OCI-LY7 (cell line): ENCODE measurements around the gene TBP. TPM values are rescaled to one million over a fixed set of nuclear protein-coding genes. Genes with fewer than 3 reads are reported as not detected.

Experiments used
- BruUV-seq: library from RNA; stranded (reverse); fragments of 400-500 nt; replicated peaks from 2 replicates; lab custom pipeline; 2021; lab: Mats Ljungman, UMichigan
- CTCF ChIA-PET: fragments of 300-600 bp; sonication (Branson Sonifier 250); formaldehyde crosslinking; loops from one replicate; lab custom pipeline; 2022; ENCODE audit warnings: antibody characterized with exemption; ENCODE audit not compliant: unreplicated experiment; lab: Charles Lee
- POLR2A ChIA-PET: fragments of 300-600 bp; sonication (Branson Sonifier 250); formaldehyde crosslinking; loops from one replicate; lab custom pipeline; 2022; ENCODE audit warnings: antibody characterized with exemption; lab: Charles Lee
- DNase-seq: peaks from one replicate; pipeline ENCODE4 v3.0.0-alpha.2; 2015; ENCODE audit warnings: low spot score
- H2AFZ ChIP-seq: fragments of 200-600 bp; sonication (generic), shearing (Covaris generic); 2 replicates; pipeline ENCODE4 v1.6.1; 2014; ENCODE audit warnings: mild to moderate bottlenecking, antibody characterized with exemption, low read length, moderate library complexity
- H3K27ac ChIP-seq: fragments of 200-600 bp; sonication (generic); 2 replicates; pipeline ENCODE4 v1.5.1; 2014; ENCODE audit warnings: mixed run types, low read depth, mild to moderate bottlenecking, moderate library complexity, low read length, inconsistent platforms; ENCODE audit not compliant: poor library complexity, severe bottlenecking
- H3K36me3 ChIP-seq: fragments of 200-600 bp; sonication (generic); 2 replicates; pipeline ENCODE4 v1.6.1; 2014; ENCODE audit warnings: mild to moderate bottlenecking, antibody characterized with exemption, low read length, moderate library complexity, mixed read lengths; ENCODE audit not compliant: insufficient read depth
- H3K4me1 ChIP-seq: fragments of 200-600 bp; sonication (generic); 2 replicates; pipeline ENCODE4 v1.5.1; 2014; ENCODE audit warnings: mild to moderate bottlenecking, low read length; ENCODE audit not compliant: insufficient read depth, poor library complexity, severe bottlenecking
- H3K4me2 ChIP-seq: fragments of 200-600 bp; sonication (generic); 2 replicates; pipeline ENCODE4 v1.6.1; 2014; ENCODE audit warnings: mild to moderate bottlenecking, low read length
- H3K4me3 ChIP-seq: fragments of 200-600 bp; sonication (generic); 2 replicates; pipeline ENCODE4 v1.5.1; 2014; ENCODE audit warnings: mild to moderate bottlenecking, low read depth, low read length; ENCODE audit not compliant: poor library complexity, severe bottlenecking
- H3K79me2 ChIP-seq: fragments of 200-600 bp; sonication (generic); 2 replicates; pipeline ENCODE4 v1.6.1; 2016; ENCODE audit warnings: low read depth, mild to moderate bottlenecking, low read length, moderate library complexity, mixed read lengths; ENCODE audit not compliant: insufficient read depth
- H3K9me2 ChIP-seq: fragments of 200-600 bp; sonication (generic); 2 replicates; pipeline ENCODE4 v1.6.1; 2016; ENCODE audit warnings: mild to moderate bottlenecking, low read length, mixed read lengths; ENCODE audit not compliant: insufficient read depth
- H3K9me3 ChIP-seq: fragments of 200-600 bp; sonication (generic); 2 replicates; pipeline ENCODE4 v1.6.1; 2014; ENCODE audit warnings: mild to moderate bottlenecking, mixed run types, low read length, mixed read lengths
- H4K20me1 ChIP-seq: fragments of 200-600 bp; sonication (generic); 2 replicates; pipeline ENCODE4 v1.6.1; 2014; ENCODE audit warnings: mild to moderate bottlenecking, antibody characterized with exemption, low read length, moderate library complexity, mixed read lengths; ENCODE audit not compliant: insufficient read depth
- CTCF ChIP-seq: fragments of 200-600 bp; sonication (generic); conservative IDR thresholded peaks from 2 replicates; pipeline ENCODE4 v1.5.1; 2014; ENCODE audit warnings: mild to moderate bottlenecking, antibody characterized with exemption, low read length, moderate library complexity, mixed read lengths
- EZH2phosphoT487 ChIP-seq: fragments of 200-600 bp; sonication (generic); IDR thresholded peaks from 2 replicates; pipeline ENCODE4 v1.6.1; 2018; ENCODE audit warnings: low read depth, borderline replicate concordance, mild to moderate bottlenecking, mixed run types, antibody characterized with exemption, low read length, moderate library complexity, mixed read lengths
- intact Hi-C: fragments of 100-400 bp; cut with micrococcal nuclease; formaldehyde crosslinking; loops from one replicate; pipeline ENCODE4 v1.10.0; 2022; ENCODE audit not compliant: unreplicated experiment
- total RNA-seq, 2 experiments: library from RNA; depleted of rRNA in 1 of 2; stranded (reverse); fragments of >200 nt in 1 of 2; shearing (Covaris generic) in 1 of 2; gene quantifications; 2 replicates each; pipeline ENCODE4 v1.2.3, GENCODE V29; 2014 to 2022

The TBP gene
- total RNA-seq, 2 experiments from 2014 or later, result 23.3 to 29.2 TPM

GRCh38 chr6:170553534-170554012 is 596 bp upstream of the TBP start:
- peaks cover 91% of the 10 kb centered on the region for H3K79me2 ChIP-seq
- peak overlapping the region; percentile 99 for H2AFZ ChIP-seq
- H3K4me3 ChIP-seq, result peak overlapping the region; percentile 100
- BruUV-seq, result no TSS peak
- H3K9me2 ChIP-seq, result no peaks in the 10 kb centered on the region
- TF ChIP-seq CTCF (no peak), EZH2phosphoT487 (no peak)
- ChIA-PET CTCF (interaction anchor here (1.0 kb wide), 1 partner anchor 804 kb away, joined by 3 read pairs; no protein-coding TSS in a partner anchor), POLR2A (interaction anchor here (0.8 to 3.1 kb wide), 8 partner anchors 12 to 803 kb away, joined by 3 to 13 read pairs (median 4); partner anchors contain the start of genes DYNLT2, ERMARD and PDCD2)
- H4K20me1 ChIP-seq, result peaks cover 42% of the 10 kb centered on the region
- intact Hi-C loops, result loop anchor here (1.0 to 10.0 kb wide), 4 partner anchors 31 to 851 kb away; partner anchors contain the start of genes C6orf120, DYNLT2, ERMARD and FAM120B
- no peaks in the 10 kb centered on the region for H3K9me3 ChIP-seq
- peak overlapping the region; percentile 81 for H3K27ac ChIP-seq
- H3K4me1 ChIP-seq, result peaks cover 38% of the 10 kb centered on the region
- H3K4me2 ChIP-seq, result peak overlapping the region; percentile 96
- peaks cover 53% of the 10 kb centered on the region for H3K36me3 ChIP-seq
- no peak for DNase-seq

GRCh38 chr6:170554796-170555137 is 598 bp downstream of the TBP start:
- intact Hi-C loops, result loop anchor here (1.0 to 10.0 kb wide), 3 partner anchors 30 to 852 kb away; partner anchors contain the start of genes C6orf120, FAM120B, PDCD2 and WDR27
- Histone ChIP-seq H3K27ac (peak overlapping the region; percentile 45), H2AFZ (peak overlapping the region; percentile 99; the same call in 1 of the 2 replicates), H3K9me3 (no peaks in the 10 kb centered on the region), H3K4me3 (peak overlapping the region; percentile 100), H4K20me1 (peaks cover 32% of the 10 kb centered on the region), H3K36me3 (peaks cover 53% of the 10 kb centered on the region), H3K9me2 (no peaks in the 10 kb centered on the region), H3K4me1 (peaks cover 38% of the 10 kb centered on the region), H3K4me2 (peak overlapping the region; percentile 92), H3K79me2 (peaks cover 88% of the 10 kb centered on the region)
- ChIA-PET CTCF (no interaction called here), POLR2A (no interaction called here)
- TF ChIP-seq EZH2phosphoT487, result no peak
- no peak for TF ChIP-seq CTCF
- no TSS peak for BruUV-seq
- DNase-seq, result no peak

- ChIA-PET CTCF (no interaction called here), POLR2A (interaction anchor here (1.0 kb wide), 1 partner anchor 12 kb away, joined by 3 read pairs; no protein-coding TSS in a partner anchor)
- intact Hi-C loops, result loop anchor here (10.0 kb wide), 1 partner anchor 251 kb away; the partner anchor contains the start of gene FAM120B
These were observed 1.1 kb downstream of the TBP start for GRCh38 chr6:170555305-170555704.

More at GRCh38 chr6:170555305-170555704, 1.1 kb downstream of the TBP start:
- Histone ChIP-seq H3K27ac (peak overlapping the region; percentile 45), H3K9me2 (no peaks in the 10 kb centered on the region), H4K20me1 (peaks cover 26% of the 10 kb centered on the region), H3K4me3 (peak overlapping the region; percentile 100), H3K36me3 (peaks cover 53% of the 10 kb centered on the region), H2AFZ (no peak overlapping the region), H3K4me2 (peak overlapping the region; percentile 92), H3K9me3 (no peaks in the 10 kb centered on the region), H3K79me2 (peaks cover 82% of the 10 kb centered on the region), H3K4me1 (peaks cover 33% of the 10 kb centered on the region)
- no peak for TF ChIP-seq EZH2phosphoT487
- TF ChIP-seq CTCF, result no peak
- no TSS peak for BruUV-seq
- DNase-seq, result no peak
